GM12878 (cell line): Measurements from ENCODE around the gene NLGN4X.

Experiments
- CHD2 ChIP-seq: IDR thresholded peaks from 2 replicates; pipeline ENCODE4 v1.6.1; 2011; ENCODE audit warnings: low read depth, low read length, improper control_type of control experiment, borderline replicate concordance
- JUNB ChIP-seq: IDR thresholded peaks from 2 replicates; pipeline ENCODE4 v1.6.1; 2016; ENCODE audit warnings: antibody characterized with exemption, mild to moderate bottlenecking
- JUND ChIP-seq: IDR thresholded peaks from 2 replicates; pipeline ENCODE4 v1.6.1; 2012; ENCODE audit warnings: low read depth, mild to moderate bottlenecking, low read length, improper control_type of control experiment, moderate library complexity
- MYB ChIP-seq: fragments of 150-350 bp; IDR thresholded peaks from 2 replicates; pipeline ENCODE4 v1.6.1; 2014; ENCODE audit warnings: mild to moderate bottlenecking, low read depth, low read length, borderline replicate concordance
- RFX5 ChIP-seq: IDR thresholded peaks from 2 replicates; pipeline ENCODE4 v1.6.1; 2011; ENCODE audit warnings: low read depth, low read length, improper control_type of control experiment
- SP1 ChIP-seq: IDR thresholded peaks from one replicate; pipeline ENCODE4 v1.6.1; 2011; ENCODE audit warnings: low read depth, low read length
- SUPT20H ChIP-seq: IDR thresholded peaks from 2 replicates; pipeline ENCODE4 v1.6.1; 2011; ENCODE audit warnings: low read depth, mild to moderate bottlenecking, low read length, moderate library complexity, borderline replicate concordance; ENCODE audit not compliant: control insufficient read depth

GRCh38 chrX:6134255-6134654 is 94.4 kb downstream of the NLGN4X start:
- TF ChIP-seq CHD2 (no peak), JUNB (no peak), SP1 (no peak), JUND (no peak), RFX5 (no peak), MYB (no peak), SUPT20H (no peak)
